Urinary bladder (tissue), 4 donors: ENCODE data around the gene TBC1D5. TPM values are rescaled to one million over a fixed set of nuclear protein-coding genes. Genes with fewer than 3 reads are reported as not detected.

ENCODE experiments used
- DNase-seq: peaks from one replicate; pipeline ENCODE4 v3.0.0-alpha.2; 2015; ENCODE audit errors: extremely low spot score
- H3K27ac ChIP-seq: one replicate; pipeline ENCODE4 v1.5.1; 2013; ENCODE audit warnings: low read depth, mild to moderate bottlenecking, moderate library complexity
- H3K36me3 ChIP-seq: one replicate; pipeline ENCODE4 v1.6.1; 2013; ENCODE audit warnings: mild to moderate bottlenecking, moderate library complexity; ENCODE audit not compliant: insufficient read depth
- H3K4me1 ChIP-seq: one replicate; pipeline ENCODE4 v1.6.1; 2013; ENCODE audit warnings: mild to moderate bottlenecking, moderate library complexity; ENCODE audit not compliant: insufficient read depth
- H3K4me3 ChIP-seq: one replicate; pipeline ENCODE4 v1.5.1; 2013; ENCODE audit warnings: low read depth, low read length
- WGBS: extraction: QIAGEN DNeasy Blood & Tissue Kit; methylation state at CpG from one replicate; pipeline ENCODE4 v1.1.7; 2013; 5-methylcytosine and 5-hydroxymethylcytosine counted together
- polyA plus RNA-seq: library from polyadenylated mRNA; stranded (reverse); fragments of 200-250 nt; gene quantifications from one replicate; pipeline ENCODE4 v1.2.3, GENCODE V29; 2013
- total RNA-seq: library from RNA; depleted of rRNA; stranded (reverse); fragments of >200 nt; gene quantifications from one replicate; pipeline ENCODE4 v1.2.3, GENCODE V29; 2014
- donor health status: healthy with polysubstance abuse.
- donor health status: healthy.

The TBC1D5 gene
- total and polyA plus RNA-seq, 2 donors, result 26.2 to 145 TPM

DNA sequence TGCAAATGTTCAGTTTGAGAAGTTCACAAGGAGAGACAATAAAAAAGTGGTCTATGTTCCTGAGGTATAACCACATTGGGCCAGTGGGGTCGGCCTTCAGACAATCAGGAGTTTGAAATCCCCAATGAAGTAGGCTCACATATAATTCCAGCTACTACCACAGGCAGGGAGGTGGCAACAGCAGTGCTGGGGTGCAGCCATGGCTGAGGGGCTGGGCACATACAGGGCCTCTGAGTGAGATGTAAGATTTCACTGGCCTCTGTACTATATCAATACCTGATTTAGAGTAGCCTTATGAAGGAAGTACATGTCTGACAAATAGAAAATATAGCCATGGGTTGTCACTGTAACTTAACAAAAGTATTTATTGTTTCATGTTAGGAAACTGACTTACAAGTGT lies 402.2 kb downstream of the TBC1D5 start:
- no peak for DNase-seq
- Histone ChIP-seq H3K27ac (no peak overlapping the region), H3K4me3 (no peak overlapping the region), H3K4me1 (no peaks in the 10 kb centered on the region), H3K36me3 (no peaks in the 10 kb centered on the region)
- 100% methylated on average over 1 of the region's 1 CpG for WGBS

DNA sequence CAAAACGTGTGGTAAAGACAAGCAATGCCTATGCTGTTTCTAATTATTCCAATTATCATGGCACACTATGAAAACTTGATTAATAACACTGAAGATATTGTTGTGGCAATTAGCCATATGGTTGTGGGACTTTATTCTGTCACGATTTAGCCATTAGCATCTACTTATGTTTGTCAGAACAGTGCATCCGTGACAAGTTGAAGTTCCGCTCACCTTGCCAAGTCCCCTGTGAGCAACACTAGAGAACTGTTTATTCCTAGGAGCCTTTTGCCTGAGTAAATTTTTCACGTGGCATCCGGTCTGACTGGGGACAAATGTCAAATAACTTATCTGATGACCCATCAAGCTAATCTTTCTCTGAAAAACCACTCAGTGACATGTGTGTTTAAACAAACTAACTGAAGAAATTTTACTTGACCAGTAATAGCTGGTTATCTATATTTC lies 403.3 kb downstream of the TBC1D5 start:
- no peak for DNase-seq
- Histone ChIP-seq H3K36me3 (no peaks in the 10 kb centered on the region), H3K4me3 (no peak overlapping the region), H3K4me1 (no peaks in the 10 kb centered on the region), H3K27ac (no peak overlapping the region)
- WGBS, result 70% methylated on average over 6 of the region's 6 CpGs

DNA sequence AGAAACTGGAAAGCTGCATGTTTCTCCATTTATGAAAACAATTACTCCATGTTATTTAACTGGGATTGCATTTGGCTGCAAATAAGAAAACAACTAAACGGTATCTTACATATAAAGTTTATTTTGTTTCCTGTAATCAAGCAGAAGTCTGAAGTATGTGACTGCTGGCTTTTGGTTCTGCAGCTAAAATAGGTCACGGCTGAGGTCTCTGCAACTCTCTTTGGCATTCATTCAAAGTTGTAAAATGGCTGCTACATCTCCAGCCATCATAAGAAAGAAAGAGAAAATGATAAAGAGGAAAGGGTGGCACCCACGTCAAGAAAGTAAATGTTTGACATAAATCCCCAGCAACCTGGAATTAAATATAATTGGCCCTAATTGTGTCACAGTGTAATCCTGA lies 406.1 kb downstream of the TBC1D5 start:
- Histone ChIP-seq H3K27ac (no peak overlapping the region), H3K36me3 (peaks cover 1% of the 10 kb centered on the region), H3K4me1 (no peaks in the 10 kb centered on the region), H3K4me3 (no peak overlapping the region)
- DNase-seq, result no peak
- 14% methylated on average over 3 of the region's 3 CpGs for WGBS

GRCh38 chr3:17333893-17334292 lies 408.5 kb downstream of the TBC1D5 start:
- H3K36me3 ChIP-seq, result peaks cover 1% of the 10 kb centered on the region
- H3K4me1 ChIP-seq, result no peaks in the 10 kb centered on the region
- WGBS, result 90% methylated on average over 2 of the region's 2 CpGs
- H3K27ac ChIP-seq, result no peak overlapping the region
- no peak overlapping the region for H3K4me3 ChIP-seq
- no peak for DNase-seq

DNA sequence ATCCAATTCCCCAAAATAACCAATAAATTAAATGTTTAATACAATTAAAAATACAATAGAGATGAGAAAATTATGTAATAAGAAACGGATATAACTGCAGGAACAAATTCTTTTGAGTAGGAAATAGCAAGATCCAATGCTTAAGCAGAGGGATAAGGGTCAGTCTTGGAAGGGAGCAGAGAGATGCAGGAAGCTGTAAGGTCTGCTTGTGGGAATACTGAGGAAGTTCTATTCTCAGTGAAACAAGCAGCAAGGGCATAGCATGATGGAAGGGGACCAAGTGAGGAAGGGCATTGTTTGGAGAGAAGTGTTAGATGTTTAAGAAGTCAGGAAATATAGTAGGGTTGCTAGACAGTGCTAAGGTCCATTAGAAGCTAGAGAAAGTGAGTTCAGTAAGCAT lies 409.0 kb downstream of the TBC1D5 start:
- H3K27ac ChIP-seq, result no peak overlapping the region
- 75% methylated on average over 1 of the region's 1 CpG for WGBS
- no peak for DNase-seq
- H3K4me3 ChIP-seq, result no peak overlapping the region
- peaks cover 1% of the 10 kb centered on the region for H3K36me3 ChIP-seq
- no peaks in the 10 kb centered on the region for H3K4me1 ChIP-seq

GRCh38 chr3:17330660-17331059 lies 411.8 kb downstream of the TBC1D5 start:
- no peak for DNase-seq
- H3K27ac ChIP-seq, result no peak overlapping the region
- no peaks in the 10 kb centered on the region for H3K4me1 ChIP-seq
- H3K36me3 ChIP-seq, result peaks cover 1% of the 10 kb centered on the region
- H3K4me3 ChIP-seq, result no peak overlapping the region

- H3K4me3 ChIP-seq, result no peak overlapping the region
- WGBS, result 98% methylated on average over 1 of the region's 1 CpG
- H3K36me3 ChIP-seq, result peaks cover 1% of the 10 kb centered on the region
- no peak overlapping the region for H3K27ac ChIP-seq
- no peak for DNase-seq
- H3K4me1 ChIP-seq, result no peaks in the 10 kb centered on the region
Observed at GRCh38 chr3:17329927-17330326, 412.5 kb downstream of the TBC1D5 start.

DNA sequence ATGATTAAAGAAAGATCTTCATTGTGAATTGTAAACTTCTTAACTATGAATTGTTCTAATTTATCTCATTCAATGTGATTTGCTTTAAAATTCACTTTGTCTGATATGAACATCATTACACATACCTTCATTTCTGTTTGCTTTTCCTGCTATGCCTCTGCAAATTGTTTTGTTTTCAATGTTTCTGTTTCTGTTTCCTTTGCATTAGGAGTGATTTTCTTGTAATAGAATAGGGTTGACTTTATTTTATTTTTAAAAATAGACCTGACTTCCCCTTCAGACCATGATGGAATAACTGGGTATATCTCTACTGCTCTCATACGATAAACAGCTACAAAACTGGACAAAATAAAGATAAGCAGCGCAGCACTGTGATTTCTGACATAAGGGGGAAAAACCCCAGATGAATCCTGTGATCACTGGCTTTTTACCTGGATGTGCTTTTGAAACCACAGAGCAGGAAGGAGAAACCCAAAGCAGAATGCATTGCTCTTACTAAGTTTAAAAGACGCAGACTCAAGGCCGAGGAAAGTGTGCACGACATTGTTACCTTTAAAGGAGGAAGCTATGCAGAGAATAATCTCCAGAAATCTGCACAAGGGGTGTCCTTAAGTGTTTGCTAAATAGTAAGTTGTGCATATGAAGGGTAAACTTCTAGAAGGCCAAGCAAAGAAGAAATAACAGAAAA lies 420.2 kb downstream of the TBC1D5 start:
- Histone ChIP-seq H3K4me1 (no peaks in the 10 kb centered on the region), H3K4me3 (no peak overlapping the region), H3K27ac (no peak overlapping the region), H3K36me3 (no peaks in the 10 kb centered on the region)
- no peak for DNase-seq
- 58% methylated on average over 5 of the region's 5 CpGs for WGBS

DNA sequence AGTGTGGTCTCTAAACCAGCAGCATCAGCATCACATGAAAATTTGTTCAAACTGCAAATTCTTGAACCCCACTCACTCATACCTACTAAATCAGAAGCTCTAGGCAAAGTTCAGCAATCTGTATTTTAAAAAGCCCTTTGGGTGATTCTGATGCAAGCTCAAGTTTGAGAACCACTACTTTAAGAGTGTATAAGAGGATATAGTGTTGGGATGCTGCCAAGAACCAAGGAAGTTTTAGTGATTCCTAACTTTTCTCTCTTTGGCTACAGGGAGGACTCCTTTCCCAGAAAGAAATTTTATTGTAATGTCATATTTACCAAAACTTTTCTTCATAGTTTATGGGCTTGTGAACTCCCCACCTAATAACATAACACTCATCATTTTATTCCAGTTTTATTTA lies 422.2 kb downstream of the TBC1D5 start:
- H3K4me3 ChIP-seq, result no peak overlapping the region
- H3K27ac ChIP-seq, result no peak overlapping the region
- no peak for DNase-seq
- H3K4me1 ChIP-seq, result no peaks in the 10 kb centered on the region
- H3K36me3 ChIP-seq, result no peaks in the 10 kb centered on the region

- WGBS, result 91% methylated on average over 3 of the region's 3 CpGs
- DNase-seq, result no peak
- H3K4me1 ChIP-seq, result no peaks in the 10 kb centered on the region
- no peaks in the 10 kb centered on the region for H3K36me3 ChIP-seq
- H3K4me3 ChIP-seq, result no peak overlapping the region
- no peak overlapping the region for H3K27ac ChIP-seq
Observed at GRCh38 chr3:17315897-17316296, 426.5 kb downstream of the TBC1D5 start.

- Histone ChIP-seq H3K27ac (no peak overlapping the region), H3K4me1 (no peaks in the 10 kb centered on the region), H3K4me3 (no peak overlapping the region), H3K36me3 (no peaks in the 10 kb centered on the region)
- DNase-seq, result no peak
Observed at GRCh38 chr3:17314171-17314570, 428.3 kb downstream of the TBC1D5 start.

GRCh38 chr3:17313746-17314145 lies 428.7 kb downstream of the TBC1D5 start:
- no peak for DNase-seq
- 77% methylated on average over 3 of the region's 3 CpGs for WGBS

GRCh38 chr3:17310983-17311382 lies 431.4 kb downstream of the TBC1D5 start:
- Histone ChIP-seq H3K4me1 (no peaks in the 10 kb centered on the region), H3K27ac (no peak overlapping the region), H3K36me3 (no peaks in the 10 kb centered on the region), H3K4me3 (no peak overlapping the region)
- no peak for DNase-seq

More at GRCh38 chr3:17313746-17314145, 428.7 kb downstream of the TBC1D5 start:
- H3K4me1 ChIP-seq, result no peaks in the 10 kb centered on the region
- H3K4me3 ChIP-seq, result no peak overlapping the region
- no peaks in the 10 kb centered on the region for H3K36me3 ChIP-seq
- H3K27ac ChIP-seq, result no peak overlapping the region

GRCh38 chr3:17307887-17308286 lies 434.5 kb downstream of the TBC1D5 start:
- DNase-seq, result no peak
- H3K27ac ChIP-seq, result no peak overlapping the region
- no peak overlapping the region for H3K4me3 ChIP-seq
- 93% methylated on average over 5 of the region's 5 CpGs for WGBS
- H3K36me3 ChIP-seq, result no peaks in the 10 kb centered on the region
- H3K4me1 ChIP-seq, result no peaks in the 10 kb centered on the region

- DNase-seq, result no peak
- Histone ChIP-seq H3K36me3 (no peaks in the 10 kb centered on the region), H3K4me3 (no peak overlapping the region), H3K27ac (no peak overlapping the region), H3K4me1 (no peaks in the 10 kb centered on the region)
- WGBS, result 98% methylated on average over 1 of the region's 1 CpG
Observed at GRCh38 chr3:17307482-17307881, 434.9 kb downstream of the TBC1D5 start.
